OCI-LY3 (cell line): Measurements from ENCODE around the gene TNK1.

Experiments
- H2AFZ ChIP-seq: fragments of 200-600, 300-600 bp; shearing (Covaris generic); 2 replicates; pipeline ENCODE4 v1.6.0; 2014; ENCODE audit warnings: antibody characterized with exemption, low read depth, low read length
- H3K27ac ChIP-seq: fragments of 200-600, 300-600 bp; sonication (generic); 2 replicates; pipeline ENCODE4 v1.5.1; 2014; ENCODE audit warnings: mild to moderate bottlenecking, low read length, moderate library complexity, mixed read lengths
- H3K27me3 ChIP-seq: fragments of 200-600, 300-600 bp; sonication (generic); 2 replicates; pipeline ENCODE4 v1.6.1; 2014; ENCODE audit warnings: low read depth, low read length, mixed read lengths
- H3K36me3 ChIP-seq: fragments of 200-600, 300-600 bp; sonication (generic); replicated peaks from 2 replicates; pipeline ENCODE3; 2014; ENCODE audit warnings: low read depth, low read length, mixed read lengths
- H3K4me1 ChIP-seq: fragments of 300-600, 200-600 bp; sonication (generic); 2 replicates; pipeline ENCODE4 v1.6.1; 2014; ENCODE audit warnings: low read length, mixed read lengths
- H3K4me2 ChIP-seq: fragments of 200-600, 300-600 bp; sonication (generic); 2 replicates; pipeline ENCODE4 v1.6.1; 2014; ENCODE audit warnings: low read length, mixed read lengths
- H3K4me3 ChIP-seq: fragments of 300-600, 200-600 bp; sonication (generic); 2 replicates; pipeline ENCODE4 v1.5.1; 2014; ENCODE audit warnings: antibody characterized with exemption, mild to moderate bottlenecking, low read length, moderate library complexity
- H3K79me2 ChIP-seq: fragments of 300-600, 200-600 bp; shearing (Covaris generic); 2 replicates; pipeline ENCODE4 v1.6.1; 2014; ENCODE audit warnings: mild to moderate bottlenecking, low read length, mixed read lengths
- H3K9ac ChIP-seq: fragments of 300-600, 200-600 bp; shearing (Covaris generic); 2 replicates; pipeline ENCODE4 v1.6.0; 2014; ENCODE audit warnings: mild to moderate bottlenecking, low read length, moderate library complexity
- H3K9me3 ChIP-seq: fragments of 200-600, 300-600 bp; shearing (Covaris generic); 2 replicates; pipeline ENCODE4 v1.6.1; 2014; ENCODE audit warnings: low read length, mixed read lengths; ENCODE audit not compliant: insufficient read depth
- H4K20me1 ChIP-seq: fragments of 200-600, 300-600 bp; sonication (generic); 2 replicates; pipeline ENCODE4 v1.6.1; 2016; ENCODE audit warnings: low read length, mixed read lengths; ENCODE audit not compliant: insufficient read depth
- CTCF ChIP-seq: fragments of 200-600, 300-600 bp; sonication (generic); IDR thresholded peaks from 2 replicates; pipeline ENCODE4 v1.5.1; 2014; ENCODE audit warnings: antibody characterized with exemption, low read length, low read depth
- EZH2phosphoT487 ChIP-seq: fragments of 200-600 bp; shearing (Covaris generic); IDR thresholded peaks from 2 replicates; pipeline ENCODE4 v1.6.1; 2018; ENCODE audit warnings: antibody characterized with exemption, mixed run types, low read depth

The TNK1 gene

GRCh38 chr17:7348478-7349242, 32.2 kb upstream of the TNK1 start:
- no peak overlapping the region for H3K4me2 ChIP-seq
- H3K27me3 ChIP-seq, result no peaks in the 10 kb centered on the region
- H3K36me3 ChIP-seq, result no peaks in the 10 kb centered on the region
- no peak overlapping the region for H3K4me3 ChIP-seq
- H3K9ac ChIP-seq, result no peak overlapping the region
- H3K9me3 ChIP-seq, result no peaks in the 10 kb centered on the region
- H2AFZ ChIP-seq, result no peak overlapping the region
- H4K20me1 ChIP-seq, result no peaks in the 10 kb centered on the region
- TF ChIP-seq EZH2phosphoT487, result no peak
- no peak for TF ChIP-seq CTCF
- no peaks in the 10 kb centered on the region for H3K79me2 ChIP-seq
- peaks cover 6% of the 10 kb centered on the region; the same call in 1 of the 2 replicates for H3K4me1 ChIP-seq
- H3K27ac ChIP-seq, result no peak overlapping the region

GRCh38 chr17:7351665-7352502, 29.0 kb upstream of the TNK1 start, which contains the start of gene KCTD11:
KCTD11 (plus strand) TSS chr17:7352162.
- H3K4me2 ChIP-seq, result peak within 1 kb of the TSS; percentile 84
- no peaks in the 10 kb centered on the region for H3K27me3 ChIP-seq
- no peaks in the 10 kb centered on the region for H3K9me3 ChIP-seq
- peak within 1 kb of the TSS; percentile 56; the same call in 1 of the 2 replicates for H2AFZ ChIP-seq
- 0 out of 2 replicates have a peak within 1 kb of the TSS, but pooled peaks have one; percentile 25 for H3K27ac ChIP-seq
- H4K20me1 ChIP-seq, result no peaks in the 10 kb centered on the region
- H3K4me3 ChIP-seq, result peak within 1 kb of the TSS; percentile 91
- TF ChIP-seq EZH2phosphoT487, result no peak
- no peak for TF ChIP-seq CTCF
- no peaks in the 10 kb centered on the region for H3K79me2 ChIP-seq
- no peaks in the 10 kb centered on the region for H3K36me3 ChIP-seq
- peaks cover 11% of the 10 kb centered on the region for H3K4me1 ChIP-seq
- peak within 1 kb of the TSS; percentile 86 for H3K9ac ChIP-seq

- no peaks in the 10 kb centered on the region for H3K27me3 ChIP-seq
- no peaks in the 10 kb centered on the region for H4K20me1 ChIP-seq
- H3K4me2 ChIP-seq, result peak overlapping the region; percentile 84
- H3K27ac ChIP-seq, result no peak overlapping the region
- peaks cover 11% of the 10 kb centered on the region for H3K4me1 ChIP-seq
- peak overlapping the region; percentile 91 for H3K4me3 ChIP-seq
- no peak overlapping the region for H2AFZ ChIP-seq
- no peaks in the 10 kb centered on the region for H3K36me3 ChIP-seq
- no peaks in the 10 kb centered on the region for H3K9me3 ChIP-seq
- no peak for TF ChIP-seq EZH2phosphoT487
- peak; percentile 43 for TF ChIP-seq CTCF
- peak overlapping the region; percentile 86 for H3K9ac ChIP-seq
- H3K79me2 ChIP-seq, result no peaks in the 10 kb centered on the region
Observed at GRCh38 chr17:7352503-7352889, 28.4 kb upstream of the TNK1 start.
